HepG2 (cell line): ENCODE data around the gene EFEMP2. TPM values are rescaled to one million over a fixed set of nuclear protein-coding genes. Genes with fewer than 3 reads are reported as not detected.

Experiments
- BRD4 ChIP-seq: sonication (generic); formaldehyde crosslinking; IDR thresholded peaks from 2 replicates; pipeline ENCODE4 v1.4.0; 2020; ENCODE audit warnings: missing genetic modification reagents
- CENPT ChIP-seq: sonication (generic); formaldehyde crosslinking; IDR thresholded peaks from 2 replicates; pipeline ENCODE4 v1.8.0; 2022; ENCODE audit warnings: low read depth, mild to moderate bottlenecking, moderate library complexity, missing genetic modification reagents
- MED8 ChIP-seq: sonication (generic); formaldehyde crosslinking; IDR thresholded peaks from 2 replicates; pipeline ENCODE4 v1.8.1; 2023; ENCODE audit warnings: mild to moderate bottlenecking, missing genetic modification reagents; ENCODE audit not compliant: insufficient replicate concordance
- RARG ChIP-seq: sonication (generic); formaldehyde crosslinking; IDR thresholded peaks from 2 replicates; pipeline ENCODE4 v1.4.0; 2020; ENCODE audit warnings: low read depth, mild to moderate bottlenecking, missing genetic modification reagents
- THYN1 ChIP-seq: sonication (generic); formaldehyde crosslinking; IDR thresholded peaks from 2 replicates; pipeline ENCODE4 v1.8.1; 2023; ENCODE audit warnings: low read depth, mild to moderate bottlenecking, moderate library complexity, missing genetic modification reagents, borderline replicate concordance
- ZNF142 ChIP-seq: sonication (generic); formaldehyde crosslinking; IDR thresholded peaks from 2 replicates; pipeline ENCODE4 v1.4.0; 2020; ENCODE audit warnings: missing genetic modification reagents
- ZNF44 ChIP-seq: sonication (generic); formaldehyde crosslinking; IDR thresholded peaks from 2 replicates; pipeline ENCODE4 v1.5.1; 2020; ENCODE audit warnings: mild to moderate bottlenecking, missing genetic modification reagents
- ZNF441 ChIP-seq: sonication (generic); formaldehyde crosslinking; IDR thresholded peaks from 2 replicates; pipeline ENCODE4 v1.7.0; 2021; ENCODE audit warnings: missing genetic modification reagents, borderline replicate concordance
- ZNF597 ChIP-seq: sonication (generic); formaldehyde crosslinking; IDR thresholded peaks from 2 replicates; pipeline ENCODE4 v1.5.0; 2020; ENCODE audit warnings: missing genetic modification reagents
- ZSCAN12 ChIP-seq: sonication (generic); formaldehyde crosslinking; IDR thresholded peaks from 2 replicates; pipeline ENCODE4 v1.9.0; 2021; ENCODE audit warnings: mild to moderate bottlenecking, missing genetic modification reagents
- ZSCAN20 ChIP-seq: sonication (generic); formaldehyde crosslinking; IDR thresholded peaks from 2 replicates; pipeline ENCODE4 v1.4.0; 2020; ENCODE audit warnings: missing genetic modification reagents, mild to moderate bottlenecking, borderline replicate concordance
- ZSCAN29 ChIP-seq: sonication (generic); formaldehyde crosslinking; conservative IDR thresholded peaks from 2 replicates; pipeline ENCODE4 v1.4.0; 2020; ENCODE audit warnings: mild to moderate bottlenecking, missing genetic modification reagents
- polyA plus RNA-seq, 8 experiments: library from polyadenylated mRNA; depleted of rRNA in 3 of 8; stranded (reverse) in 7 of 8; unstranded in 1 of 8; fragments of >200 nt; fragmentation: Illumina TruSeq in 4 of 8; extraction: Trizol in 4 of 8; gene quantifications; 2 replicates each; pipeline versions ENCODE4 v1.2.1 to v1.2.3, GENCODE V29; 2011 to 2016; ENCODE audit warnings: low read depth in 4 of 8, missing spikeins in 1 of 8, mixed read lengths in 1 of 8; ENCODE audit not compliant: insufficient read depth in 1 of 8
- total RNA-seq, 5 experiments: library from RNA; depleted of rRNA; stranded (reverse); fragments of >200 nt; fragmentation: Illumina TruSeq; extraction: Trizol; gene quantifications; 2 replicates each; pipeline ENCODE4 v1.2.3, GENCODE V29; 2016; ENCODE audit warnings: low read depth in 1 of 5
- TF ChIP-seq, protein P1 (sequence below): IDR thresholded peaks from 2 replicates; pipeline ENCODE4 v1.6.1; 2016; ENCODE audit warnings: low read depth, borderline replicate concordance

EFEMP2 gene
- total and polyA plus RNA-seq, 2 of the 13 experiments (the other 11 are each of a cell fraction or from before 2014, with no cell fraction given), result 7.4 to 29.7 TPM

GRCh38 chr11:65861165-65861505, 11.5 kb downstream of the EFEMP2 start (continued):
- TF ChIP-seq MED8 (CRISPR knock-in tag), result no peak
- TF ChIP-seq ZNF44 (CRISPR knock-in tag), result 0 out of 2 replicates have a peak, but pooled peaks have one; percentile 4
- 0 out of 2 replicates have a peak, but pooled peaks have one; percentile 30 for TF ChIP-seq ZNF441 (CRISPR knock-in tag)
- no peak for TF ChIP-seq ZNF142 (CRISPR knock-in tag)
- no peak for TF ChIP-seq ZSCAN12 (CRISPR knock-in tag)
- TF ChIP-seq, protein P1, sequence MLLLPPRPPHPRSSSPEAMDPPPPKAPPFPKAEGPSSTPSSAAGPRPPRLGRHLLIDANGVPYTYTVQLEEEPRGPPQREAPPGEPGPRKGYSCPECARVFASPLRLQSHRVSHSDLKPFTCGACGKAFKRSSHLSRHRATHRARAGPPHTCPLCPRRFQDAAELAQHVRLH (CRISPR knock-in tag), result no peak
- no peak for TF ChIP-seq ZSCAN20 (CRISPR knock-in tag)
- TF ChIP-seq THYN1 (CRISPR knock-in tag), result no peak
- no peak for TF ChIP-seq CENPT (CRISPR knock-in tag)
- no peak for TF ChIP-seq BRD4 (CRISPR knock-in tag)
- TF ChIP-seq ZSCAN29 (CRISPR knock-in tag), result no peak
- TF ChIP-seq ZNF597 (CRISPR knock-in tag), result no peak
- TF ChIP-seq RARG (CRISPR knock-in tag), result 0 out of 2 replicates have a peak, but pooled peaks have one; percentile 8
